ENCODE results near the gene IZUMO4.

The IZUMO4 gene

DNA sequence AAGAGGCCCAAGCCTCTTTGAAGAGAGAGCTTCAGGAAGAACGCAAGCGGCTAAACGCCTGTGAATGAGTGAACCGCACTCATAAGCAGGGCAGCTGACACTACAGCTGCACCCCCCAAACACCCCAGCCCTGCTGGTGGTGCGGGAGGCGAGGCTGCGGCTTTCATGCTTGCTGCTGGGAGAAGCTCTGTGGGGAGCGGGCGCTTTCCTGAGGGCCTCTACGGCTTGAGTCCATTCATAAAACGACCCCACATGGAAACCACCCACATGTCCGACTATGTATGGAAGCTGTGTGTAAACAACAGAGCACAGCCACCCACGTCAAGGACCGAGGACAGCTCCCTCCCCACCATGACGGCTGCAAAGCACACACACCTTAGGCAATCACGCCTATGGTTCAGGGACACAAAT lies 49.1 kb downstream of the IZUMO4 start:
- no peak overlapping the region for H3K27ac Mint-ChIP-seq
- CTCF ChIA-PET: interaction anchor here (0.9 kb wide), 1 partner anchor 24 kb away, joined by 4 read pairs; no protein-coding TSS in a partner anchor
- no peak overlapping the region for H3K4me3 Mint-ChIP-seq
- H3K9me3 Mint-ChIP-seq: no peaks in the 10 kb centered on the region
- H3K27me3 Mint-ChIP-seq: no peaks in the 10 kb centered on the region
- peaks cover 39% of the 10 kb centered on the region for H3K4me1 Mint-ChIP-seq
- peaks cover 20% of the 10 kb centered on the region for H3K36me3 Mint-ChIP-seq
- DNase-seq: no peak

DNA sequence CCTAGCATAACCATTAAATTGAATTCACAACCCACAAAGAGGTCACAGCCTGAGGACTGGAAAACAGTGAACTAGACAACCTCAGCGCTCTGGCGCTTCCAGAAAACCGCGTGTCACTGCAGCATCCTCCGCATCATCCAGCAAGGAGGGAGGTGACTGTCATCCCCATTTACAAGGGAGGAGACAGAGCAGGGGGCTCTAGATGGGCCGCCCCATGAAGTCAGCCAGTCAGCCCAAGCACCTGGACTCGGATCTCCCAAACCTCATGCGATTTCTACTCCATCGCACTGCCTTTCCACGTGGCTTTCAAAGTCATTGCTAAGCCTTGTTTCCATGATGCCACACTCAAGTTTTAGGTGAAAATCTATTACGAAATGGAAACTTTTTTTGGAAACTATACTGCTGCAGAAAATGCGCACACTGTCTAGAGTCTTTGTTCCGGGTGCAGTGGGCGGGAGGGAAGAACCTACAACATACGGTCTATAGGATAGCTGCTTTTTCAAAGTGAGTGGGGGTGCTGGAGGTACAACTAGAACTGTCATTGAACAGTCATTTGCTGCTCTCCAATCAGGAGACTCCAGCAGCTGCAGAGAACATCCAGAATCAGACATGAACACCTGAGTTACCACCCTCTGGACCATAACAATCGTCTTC lies 51.9 kb downstream of the IZUMO4 start:
- H3K36me3 Mint-ChIP-seq: peaks cover 18% of the 10 kb centered on the region
- no peaks in the 10 kb centered on the region for H3K9me3 Mint-ChIP-seq
- DNase-seq: no peak
- CTCF ChIA-PET: interaction anchor here (1.1 kb wide), 1 partner anchor 129 kb away, joined by 3 read pairs; no protein-coding TSS in a partner anchor
- peaks cover 51% of the 10 kb centered on the region for H3K4me1 Mint-ChIP-seq
- H3K4me3 Mint-ChIP-seq: peak overlapping the region; percentile 23
- H3K27me3 Mint-ChIP-seq: no peaks in the 10 kb centered on the region
- H3K27ac Mint-ChIP-seq: peak overlapping the region; percentile 55

Measured in activated naive CD4-positive, alpha-beta T cell treated with anti-CD3 and anti-CD28 coated beads, Interleukin-2, amount 10 ng/mL, durations not matched to agents 7 days and 5 days (primary cell).